ENCODE data around the gene ACTL7B. TPM values are rescaled to one million over a fixed set of nuclear protein-coding genes. Genes with fewer than 3 reads are reported as not detected.

Gene ACTL7B
- total and polyA plus RNA-seq, 2 donors (not counting 1 experiment from before 2014, with no cell fraction given) = 0.07 TPM; not detected in 1

GRCh38 chr9:108860354-108860753 lies 4.6 kb upstream of the ACTL7B start:
- WGBS (ENCODE audit: insufficient coverage) = 96% methylated on average over 2 of the region's 4 CpGs
- peaks cover 2% of the 10 kb centered on the region for H3K9me3 Mint-ChIP-seq (ENCODE audit: insufficient read depth)
- Histone ChIP-seq H4K20me1 (ENCODE audit: control insufficient read depth, insufficient read depth, low read length, poor library complexity, severe bottlenecking) (no peaks in the 10 kb centered on the region), H3K4me3 (ENCODE audit: control extremely low read depth in 1 of 5, extremely low read depth in 1 of 5, insufficient read depth in 1 of 5, low read depth in 2 of 5, low read length in 4 of 5) (no peak overlapping the region), H3K9ac (ENCODE audit: low read length) (no peak overlapping the region), H3K4me1 (ENCODE audit: control insufficient read depth in 2 of 2, insufficient read depth in 2 of 2, low read length in 2 of 2) (no peaks in the 10 kb centered on the region), H3K79me2 (ENCODE audit: control insufficient read depth, insufficient read depth, low read length) (no peaks in the 10 kb centered on the region), H3K27me3 (replicated peaks in 1 of 4; ENCODE audit: control extremely low read depth in 1 of 4, control insufficient read depth in 3 of 4, insufficient read depth in 4 of 4, low read length in 3 of 4) (no peaks in the 10 kb centered on the region), H3K9me3 (ENCODE audit: control extremely low read depth in 1 of 3, control insufficient read depth in 2 of 3, insufficient read depth in 1 of 3, low read length in 2 of 3) (no peaks in the 10 kb centered on the region), H3K4me2 (replicated peaks; ENCODE audit: low read depth, low read length, poor library complexity, severe bottlenecking) (no peak overlapping the region), H3K27ac (ENCODE audit: low read length in 2 of 2) (no peak overlapping the region), H3K36me3 (replicated peaks in 1 of 2; ENCODE audit: control extremely low read depth in 1 of 2, control insufficient read depth in 1 of 2, extremely low read depth in 1 of 2, insufficient read depth in 2 of 2, low read length in 1 of 2) (no peaks in the 10 kb centered on the region), H2AFZ (ENCODE audit: insufficient read depth, low read depth, low read length, poor library complexity, severe bottlenecking) (no peak overlapping the region)
- H3K27me3 Mint-ChIP-seq = no peaks in the 10 kb centered on the region
- H3K4me3 Mint-ChIP-seq = no peak overlapping the region
- POLR2A ChIA-PET = no interaction called here
- intact Hi-C loops (cut with micrococcal nuclease) = no loop called here
- H3K4me1 Mint-ChIP-seq = no peaks in the 10 kb centered on the region
- H3K27ac Mint-ChIP-seq = no peak overlapping the region
- ATAC-seq (ENCODE audit: low read depth) (no peak), DNase-seq (no peak)
- TF ChIP-seq, protein P1, sequence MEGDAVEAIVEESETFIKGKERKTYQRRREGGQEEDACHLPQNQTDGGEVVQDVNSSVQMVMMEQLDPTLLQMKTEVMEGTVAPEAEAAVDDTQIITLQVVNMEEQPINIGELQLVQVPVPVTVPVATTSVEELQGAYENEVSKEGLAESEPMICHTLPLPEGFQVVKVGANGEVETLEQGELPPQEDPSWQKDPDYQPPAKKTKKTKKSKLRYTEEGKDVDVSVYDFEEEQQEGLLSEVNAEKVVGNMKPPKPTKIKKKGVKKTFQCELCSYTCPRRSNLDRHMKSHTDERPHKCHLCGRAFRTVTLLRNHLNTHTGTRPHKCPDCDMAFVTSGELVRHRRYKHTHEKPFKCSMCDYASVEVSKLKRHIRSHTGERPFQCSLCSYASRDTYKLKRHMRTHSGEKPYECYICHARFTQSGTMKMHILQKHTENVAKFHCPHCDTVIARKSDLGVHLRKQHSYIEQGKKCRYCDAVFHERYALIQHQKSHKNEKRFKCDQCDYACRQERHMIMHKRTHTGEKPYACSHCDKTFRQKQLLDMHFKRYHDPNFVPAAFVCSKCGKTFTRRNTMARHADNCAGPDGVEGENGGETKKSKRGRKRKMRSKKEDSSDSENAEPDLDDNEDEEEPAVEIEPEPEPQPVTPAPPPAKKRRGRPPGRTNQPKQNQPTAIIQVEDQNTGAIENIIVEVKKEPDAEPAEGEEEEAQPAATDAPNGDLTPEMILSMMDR (IDR thresholded peaks at IDR 0.05) = no peak
- TF ChIP-seq EZH2 (IDR thresholded peaks at IDR 0.05; ENCODE audit: borderline replicate concordance, insufficient read depth, low read depth, low read length, poor library complexity, severe bottlenecking) = no peak
- CTCF ChIA-PET = no interaction called here

DNA sequence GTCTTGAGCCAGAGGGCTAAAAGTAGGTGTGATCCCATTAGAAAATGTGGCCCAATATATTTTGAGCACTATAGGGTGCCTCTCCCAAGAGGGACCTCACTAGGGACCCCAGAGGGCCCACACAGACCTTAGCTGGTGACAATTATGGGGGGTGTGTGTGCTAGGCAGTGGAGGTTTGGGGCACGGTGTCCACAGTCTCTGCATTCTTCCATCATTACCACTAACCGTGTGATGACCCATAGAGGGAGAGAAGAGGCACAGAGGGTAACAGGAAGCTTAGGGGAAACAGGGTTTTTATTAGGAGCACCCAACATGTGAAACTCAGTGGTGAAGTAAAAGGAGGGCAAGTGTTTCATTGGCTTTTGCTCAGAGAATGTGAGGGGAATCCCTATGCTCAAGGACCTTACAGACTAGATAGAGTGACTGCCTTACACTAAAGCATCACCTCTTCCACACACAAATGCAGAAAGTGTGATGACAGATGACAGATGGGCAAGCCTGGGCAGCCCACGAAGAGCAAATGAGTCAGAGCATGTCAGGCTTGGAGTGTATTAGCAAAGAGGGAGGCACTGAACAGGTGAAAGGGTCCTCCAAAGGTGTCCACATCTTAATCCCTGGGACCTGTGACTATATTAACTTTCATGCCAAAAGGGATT lies 3.8 kb upstream of the ACTL7B start:
- no CpG with 5 or more reads among the region's 3 CpGs for WGBS (ENCODE audit: insufficient coverage)
- H3K27ac Mint-ChIP-seq = no peak overlapping the region
- no peak overlapping the region for H3K27ac ChIP-seq (ENCODE audit: low read length in 2 of 2)

More for the DNA sequence above, 3.8 kb upstream of the ACTL7B start:
- no peaks in the 10 kb centered on the region for H3K4me1 Mint-ChIP-seq
- H3K9me3 ChIP-seq (ENCODE audit: control extremely low read depth in 1 of 3, control insufficient read depth in 2 of 3, insufficient read depth in 1 of 3, low read length in 2 of 3) = no peaks in the 10 kb centered on the region
- H4K20me1 ChIP-seq (ENCODE audit: control insufficient read depth, insufficient read depth, low read length, poor library complexity, severe bottlenecking) = no peaks in the 10 kb centered on the region
- POLR2A ChIA-PET = no interaction called here
- H2AFZ ChIP-seq (ENCODE audit: insufficient read depth, low read depth, low read length, poor library complexity, severe bottlenecking) = no peak overlapping the region
- no peak for DNase-seq
- no peaks in the 10 kb centered on the region for H3K27me3 ChIP-seq (replicated peaks in 1 of 4; ENCODE audit: control extremely low read depth in 1 of 4, control insufficient read depth in 3 of 4, insufficient read depth in 4 of 4, low read length in 3 of 4)
- no peak overlapping the region for H3K4me2 ChIP-seq (replicated peaks; ENCODE audit: low read depth, low read length, poor library complexity, severe bottlenecking)
- intact Hi-C loops (cut with micrococcal nuclease) = no loop called here
- no peaks in the 10 kb centered on the region for H3K36me3 ChIP-seq (replicated peaks in 1 of 2; ENCODE audit: control extremely low read depth in 1 of 2, control insufficient read depth in 1 of 2, extremely low read depth in 1 of 2, insufficient read depth in 2 of 2, low read length in 1 of 2)
- no peak overlapping the region for H3K4me3 ChIP-seq (ENCODE audit: control extremely low read depth in 1 of 5, extremely low read depth in 1 of 5, insufficient read depth in 1 of 5, low read depth in 2 of 5, low read length in 4 of 5)
- no peaks in the 10 kb centered on the region for H3K4me1 ChIP-seq (ENCODE audit: control insufficient read depth in 2 of 2, insufficient read depth in 2 of 2, low read length in 2 of 2)
- ATAC-seq (ENCODE audit: low read depth) = no peak
- no peaks in the 10 kb centered on the region for H3K79me2 ChIP-seq (ENCODE audit: control insufficient read depth, insufficient read depth, low read length)
- no peak for TF ChIP-seq EZH2 (IDR thresholded peaks at IDR 0.05; ENCODE audit: borderline replicate concordance, insufficient read depth, low read depth, low read length, poor library complexity, severe bottlenecking)
- TF ChIP-seq, protein P1 (IDR thresholded peaks at IDR 0.05) = no peak
- no peaks in the 10 kb centered on the region for H3K27me3 Mint-ChIP-seq
- no peak overlapping the region for H3K9ac ChIP-seq (ENCODE audit: low read length)
- H3K9me3 Mint-ChIP-seq (ENCODE audit: insufficient read depth) = peaks cover 2% of the 10 kb centered on the region
- no peak overlapping the region for H3K4me3 Mint-ChIP-seq
- CTCF ChIA-PET = interaction anchor here (0.5 kb wide), 1 partner anchor 550 kb away, joined by 3 read pairs; no protein-coding TSS in a partner anchor

Measured in B cell (primary cell).